GM21529 (cell line): ENCODE results near the gene GRB10.

Experiments
- ATAC-seq: cut with Tn5 transposase; IDR thresholded peaks from one replicate; pipeline ENCODE4 v1.9.1; 2021; ENCODE audit not compliant: unreplicated experiment

Gene GRB10

DNA sequence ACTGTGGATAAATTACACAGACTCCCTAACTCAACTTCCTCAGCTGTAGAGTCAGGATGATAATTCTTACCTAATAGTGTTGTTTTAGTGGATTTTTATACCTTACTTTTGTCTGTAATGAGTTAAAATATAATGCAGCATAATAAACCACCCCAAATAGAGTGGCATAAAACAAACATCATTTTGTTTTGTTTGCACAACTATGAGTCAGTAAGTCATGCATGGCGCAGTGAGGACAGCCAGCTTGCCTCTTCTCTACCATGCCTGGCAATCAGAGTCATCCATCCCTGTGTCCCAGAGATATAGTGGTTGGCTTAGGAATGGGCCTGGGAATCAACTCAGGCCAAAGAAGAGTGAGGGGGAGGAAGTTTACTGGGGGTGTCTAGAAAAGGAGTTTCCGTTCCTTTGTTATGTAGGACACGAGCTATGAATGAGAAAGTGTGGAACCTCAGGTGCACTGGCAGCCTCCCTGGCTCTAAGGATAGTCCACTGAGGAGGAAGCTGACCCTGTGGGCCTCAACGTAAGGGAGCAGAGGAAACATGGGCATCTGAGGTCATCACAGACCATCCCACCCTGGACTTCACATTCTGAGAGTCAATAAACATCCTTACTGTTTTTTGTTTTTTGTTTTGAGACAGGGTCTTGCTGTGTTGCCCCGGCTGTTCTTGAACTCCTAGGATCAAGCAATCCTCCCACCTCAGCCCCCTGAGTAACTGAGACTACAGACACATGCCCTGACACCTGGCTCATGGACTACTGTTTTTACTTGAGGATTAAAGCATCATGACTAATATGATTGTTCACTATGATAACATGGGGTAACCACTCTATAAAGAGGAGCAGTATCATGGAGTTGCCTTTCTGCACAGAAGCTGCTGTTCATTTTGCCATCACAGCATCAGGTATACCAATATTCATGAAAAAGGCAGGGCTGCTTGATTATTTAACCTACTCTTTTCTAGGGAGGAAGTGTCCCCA is 21.0 kb upstream of the GRB10 start:
- no peak for ATAC-seq

DNA sequence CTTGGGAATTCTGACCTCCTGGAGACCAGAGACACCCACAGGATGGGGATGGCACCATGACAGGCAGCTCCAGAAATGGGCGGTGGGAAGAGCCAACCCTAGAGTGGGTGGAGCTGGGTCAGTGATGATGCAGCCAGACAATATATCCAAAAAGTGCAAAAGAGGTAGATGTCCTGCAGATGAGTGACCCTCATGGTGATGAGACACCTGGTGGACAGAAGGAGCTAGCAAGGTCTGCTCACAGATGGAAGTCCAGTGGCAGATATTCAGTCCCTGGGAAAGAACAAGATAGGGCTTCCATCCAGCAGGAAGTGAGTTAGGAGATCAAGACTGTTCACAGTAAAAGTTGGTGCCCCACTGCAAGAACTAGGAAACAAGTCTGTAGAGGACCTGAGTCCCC is 19.2 kb upstream of the GRB10 start:
- no peak for ATAC-seq

GRCh38 chr7:50799873-50800272 is 17.2 kb upstream of the GRB10 start:
- no peak for ATAC-seq

GRCh38 chr7:50798126-50798525 is 15.4 kb upstream of the GRB10 start:
- no peak for ATAC-seq

- no peak for ATAC-seq
Observed at GRCh38 chr7:50795831-50796230, 13.1 kb upstream of the GRB10 start.

DNA sequence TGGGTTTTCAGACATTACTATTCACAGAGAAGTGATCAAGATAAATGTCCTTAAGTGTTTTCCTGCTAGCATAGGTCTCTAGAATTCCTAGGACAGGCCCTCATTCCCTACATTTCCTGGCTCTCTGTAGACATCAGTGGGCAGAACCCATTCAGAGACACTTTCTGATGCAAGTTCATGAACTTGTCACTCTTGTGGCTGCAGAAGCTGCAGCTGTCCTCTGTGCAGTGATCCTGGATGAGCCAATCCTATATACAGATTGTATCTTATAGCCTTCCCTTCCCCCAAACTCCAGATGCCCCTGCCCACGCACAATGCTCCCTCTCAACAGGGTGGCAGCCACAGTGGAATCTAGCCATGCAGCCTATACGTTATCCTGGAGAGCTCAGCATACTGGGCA is 12.6 kb upstream of the GRB10 start:
- no peak for ATAC-seq

GRCh38 chr7:50793947-50794570 is 11.4 kb upstream of the GRB10 start:
- ATAC-seq: no peak

- ATAC-seq: no peak
Observed at GRCh38 chr7:50793120-50793946, 10.6 kb upstream of the GRB10 start.

- ATAC-seq: no peak
Observed at GRCh38 chr7:50792342-50793119, 9.8 kb upstream of the GRB10 start.

GRCh38 chr7:50791938-50792341 is 9.2 kb upstream of the GRB10 start:
- no peak for ATAC-seq

- no peak for ATAC-seq
Observed at GRCh38 chr7:50791363-50791937, 8.8 kb upstream of the GRB10 start.

DNA sequence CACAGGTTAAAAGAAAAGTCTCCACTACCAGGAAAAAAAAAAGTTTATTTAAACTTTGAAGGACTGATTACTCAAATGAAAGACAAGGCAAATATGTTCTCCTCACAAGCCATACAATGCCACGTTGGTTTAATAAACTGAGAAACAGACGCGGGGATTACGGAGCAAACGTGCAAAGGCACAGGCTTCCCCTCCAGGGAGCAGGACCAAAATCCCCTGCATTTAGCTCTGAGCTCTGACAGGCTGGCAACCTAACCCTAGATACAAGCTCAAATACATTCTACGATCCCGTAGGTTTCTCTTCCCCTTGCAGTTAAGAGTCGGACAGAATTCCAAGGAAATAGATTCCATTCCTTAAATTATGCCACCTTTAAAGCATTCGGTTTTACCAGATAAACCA is 7.7 kb upstream of the GRB10 start:
- no peak for ATAC-seq

GRCh38 chr7:50788382-50788781 is 5.7 kb upstream of the GRB10 start:
- no peak for ATAC-seq

DNA sequence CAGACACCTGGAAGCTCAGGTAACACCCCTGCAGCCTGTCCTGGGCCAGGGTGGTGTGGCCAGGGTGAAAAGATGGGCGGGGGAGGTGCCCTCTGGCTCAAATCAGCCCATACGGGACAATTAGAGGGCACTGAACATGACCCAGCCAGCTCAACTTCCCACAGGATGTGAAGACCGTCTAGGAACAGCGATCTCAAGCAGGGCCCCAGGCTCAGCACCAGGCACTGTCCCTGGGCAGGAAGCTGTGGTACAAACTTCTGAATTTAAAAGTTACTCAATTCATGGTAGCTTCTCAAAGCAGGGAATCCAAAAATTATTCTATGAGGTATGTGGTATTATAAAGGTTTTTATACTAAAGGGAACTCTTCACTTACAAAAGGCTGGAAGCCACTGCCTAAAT is 5.1 kb upstream of the GRB10 start:
- ATAC-seq: no peak

DNA sequence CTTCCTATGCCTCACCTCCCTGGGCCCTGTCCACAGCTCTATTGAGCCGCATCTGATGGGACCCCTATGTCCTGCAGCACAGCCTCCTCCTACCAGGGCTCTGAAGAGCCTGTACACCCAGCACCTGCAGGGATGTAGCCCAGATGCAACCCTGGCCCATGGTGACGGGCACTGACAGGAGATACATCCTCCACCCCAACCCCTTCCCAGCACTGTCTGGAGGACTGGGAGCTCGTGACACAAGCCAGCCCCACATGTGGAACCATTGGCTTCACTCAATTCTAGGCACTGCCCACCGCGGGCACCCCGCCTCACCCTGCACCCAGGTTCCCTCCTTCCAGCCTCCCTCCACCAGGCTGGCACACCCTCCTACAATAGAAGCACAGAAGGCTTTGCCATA is 2.6 kb upstream of the GRB10 start:
- ATAC-seq: no peak

GRCh38 chr7:50783801-50784507 is 1.3 kb upstream of the GRB10 start:
- no peak for ATAC-seq

GRCh38 chr7:50783303-50783702 is 607 bp upstream of the GRB10 start:
- no peak for ATAC-seq

GRCh38 chr7:50781381-50782293 is 1.1 kb downstream of the GRB10 start:
- no peak for ATAC-seq

DNA sequence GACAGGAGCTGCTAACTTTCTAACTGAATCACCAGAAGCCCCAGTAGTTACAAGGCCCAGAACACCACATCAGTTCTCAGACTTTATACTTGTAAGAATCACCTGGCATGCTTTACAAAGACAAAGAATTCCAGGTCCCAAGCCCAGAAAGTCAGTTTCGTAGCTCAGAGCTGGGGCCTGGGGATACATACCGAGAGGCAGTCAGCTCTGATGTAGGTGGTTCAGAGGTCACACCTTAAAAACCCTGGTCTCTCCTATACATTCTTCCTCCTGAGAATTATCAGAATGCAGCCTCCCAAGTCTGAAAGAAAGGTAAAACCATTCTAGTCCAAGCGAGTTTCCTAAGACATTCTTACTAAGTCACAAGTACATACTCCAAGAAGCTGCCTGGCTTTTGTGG is 2.3 kb downstream of the GRB10 start:
- ATAC-seq: no peak
